ENCODE measurements around the gene KRT222. TPM values are rescaled to one million over a fixed set of nuclear protein-coding genes. Genes with fewer than 3 reads are reported as not detected.

KRT222 gene
- total RNA-seq, 2 experiments from 2014 or later = not detected

DNA sequence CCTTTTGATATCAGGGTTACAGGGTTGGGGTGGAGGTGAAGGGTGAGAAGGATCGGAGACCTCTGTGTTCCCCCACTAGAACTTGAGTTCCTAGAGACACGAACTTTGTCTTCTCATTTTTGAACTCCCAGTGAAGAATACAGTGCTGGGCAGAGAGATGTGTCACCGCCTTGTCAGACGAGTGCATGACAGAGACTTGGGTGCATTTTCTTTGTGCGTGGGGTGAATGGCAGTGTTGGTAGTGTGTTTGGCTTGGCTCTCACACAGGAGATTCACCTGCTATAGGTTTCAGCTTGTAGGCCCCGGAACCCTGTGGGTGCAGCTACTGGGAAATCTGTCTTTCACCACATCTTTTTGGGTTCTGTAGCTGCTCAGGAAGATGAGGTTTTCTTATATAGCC, 59.7 kb downstream of the KRT222 start:
- no peak overlapping the region for H3K4me3 ChIP-seq (ENCODE audit: low read depth, low read length, poor library complexity, severe bottlenecking)
- POLR2A ChIA-PET = no interaction called here
- DNase-seq (ENCODE audit: low spot score) = no peak
- no peak overlapping the region for H2AFZ ChIP-seq (ENCODE audit: low read length)
- CTCF ChIA-PET (ENCODE audit: unreplicated experiment) = no interaction called here
- H3K36me3 ChIP-seq (ENCODE audit: insufficient read depth, low read length) = no peaks in the 10 kb centered on the region
- no peak overlapping the region for H3K4me2 ChIP-seq (ENCODE audit: low read length)
- no peak overlapping the region for H3K27ac ChIP-seq (ENCODE audit: low read depth, low read length, poor library complexity, severe bottlenecking)
- intact Hi-C loops (cut with micrococcal nuclease; ENCODE audit: unreplicated experiment) = no loop called here
- H3K9me3 ChIP-seq (ENCODE audit: low read length) = no peaks in the 10 kb centered on the region
- no peaks in the 10 kb centered on the region for H3K4me1 ChIP-seq (ENCODE audit: insufficient read depth, low read length, poor library complexity, severe bottlenecking)
- H3K79me2 ChIP-seq (ENCODE audit: insufficient read depth, low read depth, low read length) = no peaks in the 10 kb centered on the region
- H4K20me1 ChIP-seq (ENCODE audit: insufficient read depth, low read length) = no peaks in the 10 kb centered on the region
- no TSS peak for BruUV-seq (replicated peaks)
- TF ChIP-seq, protein P1, sequence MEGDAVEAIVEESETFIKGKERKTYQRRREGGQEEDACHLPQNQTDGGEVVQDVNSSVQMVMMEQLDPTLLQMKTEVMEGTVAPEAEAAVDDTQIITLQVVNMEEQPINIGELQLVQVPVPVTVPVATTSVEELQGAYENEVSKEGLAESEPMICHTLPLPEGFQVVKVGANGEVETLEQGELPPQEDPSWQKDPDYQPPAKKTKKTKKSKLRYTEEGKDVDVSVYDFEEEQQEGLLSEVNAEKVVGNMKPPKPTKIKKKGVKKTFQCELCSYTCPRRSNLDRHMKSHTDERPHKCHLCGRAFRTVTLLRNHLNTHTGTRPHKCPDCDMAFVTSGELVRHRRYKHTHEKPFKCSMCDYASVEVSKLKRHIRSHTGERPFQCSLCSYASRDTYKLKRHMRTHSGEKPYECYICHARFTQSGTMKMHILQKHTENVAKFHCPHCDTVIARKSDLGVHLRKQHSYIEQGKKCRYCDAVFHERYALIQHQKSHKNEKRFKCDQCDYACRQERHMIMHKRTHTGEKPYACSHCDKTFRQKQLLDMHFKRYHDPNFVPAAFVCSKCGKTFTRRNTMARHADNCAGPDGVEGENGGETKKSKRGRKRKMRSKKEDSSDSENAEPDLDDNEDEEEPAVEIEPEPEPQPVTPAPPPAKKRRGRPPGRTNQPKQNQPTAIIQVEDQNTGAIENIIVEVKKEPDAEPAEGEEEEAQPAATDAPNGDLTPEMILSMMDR (conservative IDR thresholded peaks at IDR 0.05; ENCODE audit: low read length) = no peak
- TF ChIP-seq EZH2phosphoT487 (IDR thresholded peaks at IDR 0.05; ENCODE audit: borderline replicate concordance, low read depth, low read length) = no peak
- no peaks in the 10 kb centered on the region for H3K9me2 ChIP-seq (ENCODE audit: insufficient read depth, low read length)

Other genes starting within 250 kb of the KRT222 start
- 293 and 303 TPM in 2 replicates for gene TOP2A, start 247.3 kb downstream of the KRT222 start, total RNA-seq (2014; rRNA removed; shearing (Covaris generic))
- 340 and 442 TPM in 2 replicates for gene TOP2A, start 247.3 kb downstream of the KRT222 start, total RNA-seq (2022)
- gene IGFBP4, start 221.7 kb downstream of the KRT222 start, total RNA-seq (2014; rRNA removed; shearing (Covaris generic)) = not detected in 2 replicates
- not detected in 2 replicates for gene IGFBP4, start 221.7 kb downstream of the KRT222 start, total RNA-seq (2022)
- 0.18 and 0.22 TPM in 2 replicates for gene TNS4, start 163.6 kb downstream of the KRT222 start, total RNA-seq (2014; rRNA removed; shearing (Covaris generic))
- 0.66 and 0.97 TPM in 2 replicates for gene TNS4, start 163.6 kb downstream of the KRT222 start, total RNA-seq (2022)
- 1.8 and 2.3 TPM in 2 replicates for gene CCR7, start 99.7 kb downstream of the KRT222 start, total RNA-seq (2014; rRNA removed; shearing (Covaris generic))
- 0.48 TPM in 1 of 2 replicates, not detected in the other for gene CCR7, start 99.7 kb downstream of the KRT222 start, total RNA-seq (2022)
- 75.9 and 98.7 TPM in 2 replicates for gene SMARCE1, start 17.4 kb downstream of the KRT222 start, total RNA-seq (2014; rRNA removed; shearing (Covaris generic))
- gene SMARCE1, start 17.4 kb downstream of the KRT222 start, total RNA-seq (2022) = 109 and 123 TPM in 2 replicates
- gene KRT24, start 38.6 kb upstream of the KRT222 start, total RNA-seq (2014; rRNA removed; shearing (Covaris generic)) = not detected in 2 replicates
- gene KRT24, start 38.6 kb upstream of the KRT222 start, total RNA-seq (2022) = not detected in 2 replicates
- gene KRT25, start 90.2 kb upstream of the KRT222 start, total RNA-seq (2014; rRNA removed; shearing (Covaris generic)) = not detected in 2 replicates
- not detected in 2 replicates for gene KRT25, start 90.2 kb upstream of the KRT222 start, total RNA-seq (2022)
- gene KRT26, start 107.0 kb upstream of the KRT222 start, total RNA-seq (2014; rRNA removed; shearing (Covaris generic)) = not detected in 2 replicates
- not detected in 2 replicates for gene KRT26, start 107.0 kb upstream of the KRT222 start, total RNA-seq (2022)
- gene KRT27, start 117.4 kb upstream of the KRT222 start, total RNA-seq (2014; rRNA removed; shearing (Covaris generic)) = not detected in 2 replicates
- not detected in 2 replicates for gene KRT27, start 117.4 kb upstream of the KRT222 start, total RNA-seq (2022)
- gene KRT28, start 134.8 kb upstream of the KRT222 start, total RNA-seq (2014; rRNA removed; shearing (Covaris generic)) = not detected in 2 replicates
- gene KRT28, start 134.8 kb upstream of the KRT222 start, total RNA-seq (2022) = not detected in 2 replicates
- 6.6 and 10.7 TPM in 2 replicates for gene KRT10, start 157.4 kb upstream of the KRT222 start, total RNA-seq (2014; rRNA removed; shearing (Covaris generic))
- 39.7 and 44.0 TPM in 2 replicates for gene KRT10, start 157.4 kb upstream of the KRT222 start, total RNA-seq (2022)
- gene KRT12, start 202.0 kb upstream of the KRT222 start, total RNA-seq (2014; rRNA removed; shearing (Covaris generic)) = not detected in 2 replicates
- not detected in 2 replicates for gene KRT12, start 202.0 kb upstream of the KRT222 start, total RNA-seq (2022)
- gene KRT20, start 220.1 kb upstream of the KRT222 start, total RNA-seq (2014; rRNA removed; shearing (Covaris generic)) = not detected in 2 replicates
- not detected in 2 replicates for gene KRT20, start 220.1 kb upstream of the KRT222 start, total RNA-seq (2022)